HepG2 (cell line): ENCODE results near the gene NACC2. TPM values are rescaled to one million over a fixed set of nuclear protein-coding genes. Genes with fewer than 3 reads are reported as not detected.

Source experiments
- ERF ChIP-seq: IDR thresholded peaks from 2 replicates; pipeline ENCODE4 v1.6.1; 2018; ENCODE audit warnings: missing biosample characterization, missing genetic modification reagents
- GATAD1 ChIP-seq: IDR thresholded peaks from 2 replicates; pipeline ENCODE4 v1.6.1; 2016; ENCODE audit warnings: missing genetic modification reagents, missing compliant biosample characterization
- JUNB ChIP-seq: sonication (generic); formaldehyde crosslinking; IDR thresholded peaks from 2 replicates; pipeline ENCODE4 v1.8.0; 2022; ENCODE audit warnings: missing genetic modification reagents, mild to moderate bottlenecking, borderline replicate concordance
- RARA ChIP-seq: IDR thresholded peaks from 2 replicates; pipeline ENCODE4 v1.6.1; 2016; ENCODE audit warnings: missing genetic modification reagents, missing compliant biosample characterization
- SP4 ChIP-seq: sonication (generic); formaldehyde crosslinking; IDR thresholded peaks from 2 replicates; pipeline ENCODE4 v1.8.1; 2023; ENCODE audit warnings: mild to moderate bottlenecking, missing genetic modification reagents
- SSRP1 ChIP-seq: IDR thresholded peaks from 2 replicates; pipeline ENCODE4 v1.6.1; 2016; ENCODE audit warnings: control low read depth
- TRIM24 ChIP-seq: sonication (generic); formaldehyde crosslinking; IDR thresholded peaks from 2 replicates; pipeline ENCODE4 v1.8.0; 2022; ENCODE audit warnings: mild to moderate bottlenecking, missing genetic modification reagents
- ZFP41 ChIP-seq: sonication (generic); formaldehyde crosslinking; IDR thresholded peaks from 2 replicates; pipeline ENCODE4 v1.4.0; 2020; ENCODE audit warnings: mild to moderate bottlenecking, missing genetic modification reagents, borderline replicate concordance
- ZNF44 ChIP-seq: sonication (generic); formaldehyde crosslinking; IDR thresholded peaks from 2 replicates; pipeline ENCODE4 v1.5.1; 2020; ENCODE audit warnings: mild to moderate bottlenecking, missing genetic modification reagents
- ZNF563 ChIP-seq: sonication (generic); formaldehyde crosslinking; IDR thresholded peaks from 2 replicates; pipeline ENCODE4 v1.8.0; 2022; ENCODE audit warnings: mild to moderate bottlenecking, moderate library complexity, missing genetic modification reagents
- ZNF577 ChIP-seq: sonication (generic); formaldehyde crosslinking; IDR thresholded peaks from 2 replicates; pipeline ENCODE4 v1.4.0; 2020; ENCODE audit warnings: mild to moderate bottlenecking, low read depth, missing genetic modification reagents, borderline replicate concordance
- ZNF614 ChIP-seq: IDR thresholded peaks from 2 replicates; pipeline ENCODE4 v1.6.1; 2018; ENCODE audit warnings: missing biosample characterization, missing genetic modification reagents, inconsistent platforms, borderline replicate concordance
- ZNF672 ChIP-seq: sonication (generic); formaldehyde crosslinking; IDR thresholded peaks from 2 replicates; pipeline ENCODE4 v1.8.1; 2022; ENCODE audit warnings: missing genetic modification reagents
- ZNF878 ChIP-seq: sonication (generic); formaldehyde crosslinking; IDR thresholded peaks from 2 replicates; pipeline ENCODE4 v1.8.1; 2023; ENCODE audit warnings: mild to moderate bottlenecking, missing genetic modification reagents, moderate library complexity
- polyA plus RNA-seq, 8 experiments: library from polyadenylated mRNA; depleted of rRNA in 3 of 8; stranded (reverse) in 7 of 8; unstranded in 1 of 8; fragments of >200 nt; fragmentation: Illumina TruSeq in 4 of 8; extraction: Trizol in 4 of 8; gene quantifications; 2 replicates each; pipeline versions ENCODE4 v1.2.1 to v1.2.3, GENCODE V29; 2011 to 2016; ENCODE audit warnings: low read depth in 4 of 8, missing spikeins in 1 of 8, mixed read lengths in 1 of 8; ENCODE audit not compliant: insufficient read depth in 1 of 8
- total RNA-seq, 5 experiments: library from RNA; depleted of rRNA; stranded (reverse); fragments of >200 nt; fragmentation: Illumina TruSeq; extraction: Trizol; gene quantifications; 2 replicates each; pipeline ENCODE4 v1.2.3, GENCODE V29; 2016; ENCODE audit warnings: low read depth in 1 of 5
- TF ChIP-seq, protein P1 (sequence below): sonication (generic); formaldehyde crosslinking; IDR thresholded peaks from 2 replicates; pipeline ENCODE4 v1.5.1; 2020; ENCODE audit warnings: mild to moderate bottlenecking, moderate library complexity, missing genetic modification reagents
- TF ChIP-seq, protein P2 (sequence below): sonication (generic); formaldehyde crosslinking; IDR thresholded peaks from 2 replicates; pipeline ENCODE4 v1.5.0; 2020; ENCODE audit warnings: missing genetic modification reagents
- TF ChIP-seq, protein P3 (sequence below): sonication (generic); formaldehyde crosslinking; IDR thresholded peaks from 2 replicates; pipeline ENCODE4 v1.8.0; 2022; ENCODE audit warnings: missing genetic modification reagents, mild to moderate bottlenecking, borderline replicate concordance
- TF ChIP-seq, protein P4 (sequence below): sonication (generic); formaldehyde crosslinking; IDR thresholded peaks from 2 replicates; pipeline ENCODE4 v1.5.1; 2020; ENCODE audit warnings: missing genetic modification reagents, mild to moderate bottlenecking, borderline replicate concordance
- TF ChIP-seq, protein P5 (sequence below): sonication (generic); formaldehyde crosslinking; IDR thresholded peaks from 2 replicates; pipeline ENCODE4 v1.4.0; 2020; ENCODE audit warnings: mild to moderate bottlenecking, missing genetic modification reagents
- TF ChIP-seq, protein P6 (sequence below): sonication (generic); formaldehyde crosslinking; IDR thresholded peaks from 2 replicates; pipeline ENCODE4 v1.4.0; 2020; ENCODE audit warnings: missing genetic modification reagents

Gene NACC2
- total and polyA plus RNA-seq, 2 of the 13 experiments (the other 11 are each of a cell fraction or from before 2014, with no cell fraction given): 5.9 to 12.3 TPM

DNA sequence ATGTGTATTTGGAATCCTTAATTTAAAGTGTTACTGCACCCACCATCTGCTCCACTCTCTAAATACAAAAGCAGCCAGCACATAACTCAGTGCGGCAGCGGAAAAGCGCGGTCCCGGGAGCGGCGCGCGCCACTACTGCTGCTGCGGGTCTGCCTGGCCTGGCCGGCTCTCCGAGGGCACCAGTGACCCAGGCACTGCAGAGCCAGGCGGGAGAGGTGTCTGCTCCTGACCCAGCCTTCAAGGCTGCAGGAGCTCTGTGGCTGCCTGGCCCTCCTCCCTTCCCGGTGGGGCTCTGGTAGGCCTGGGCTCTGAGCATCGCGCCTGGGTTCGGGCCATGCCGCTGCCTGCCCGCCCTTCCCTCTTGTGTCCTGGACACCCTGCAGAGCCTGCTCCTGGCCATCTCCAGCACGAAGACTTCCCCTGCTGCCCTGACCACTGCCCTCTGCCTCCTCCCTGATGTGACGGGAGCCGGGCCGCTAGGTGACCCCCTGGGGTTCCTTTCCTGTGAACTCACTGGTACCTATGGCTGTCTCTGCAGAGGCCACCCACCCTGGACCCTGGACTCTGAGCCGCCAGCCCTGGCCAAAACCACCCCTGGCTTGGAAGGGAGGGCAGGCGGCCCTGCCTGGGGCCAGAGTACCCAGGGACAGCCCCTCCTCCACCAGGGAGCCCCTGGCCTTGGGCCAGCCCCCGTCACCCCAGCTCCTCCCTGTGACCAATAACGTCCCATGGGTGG is 101.2 kb downstream of the NACC2 start (continued):
- TF ChIP-seq, protein P1, sequence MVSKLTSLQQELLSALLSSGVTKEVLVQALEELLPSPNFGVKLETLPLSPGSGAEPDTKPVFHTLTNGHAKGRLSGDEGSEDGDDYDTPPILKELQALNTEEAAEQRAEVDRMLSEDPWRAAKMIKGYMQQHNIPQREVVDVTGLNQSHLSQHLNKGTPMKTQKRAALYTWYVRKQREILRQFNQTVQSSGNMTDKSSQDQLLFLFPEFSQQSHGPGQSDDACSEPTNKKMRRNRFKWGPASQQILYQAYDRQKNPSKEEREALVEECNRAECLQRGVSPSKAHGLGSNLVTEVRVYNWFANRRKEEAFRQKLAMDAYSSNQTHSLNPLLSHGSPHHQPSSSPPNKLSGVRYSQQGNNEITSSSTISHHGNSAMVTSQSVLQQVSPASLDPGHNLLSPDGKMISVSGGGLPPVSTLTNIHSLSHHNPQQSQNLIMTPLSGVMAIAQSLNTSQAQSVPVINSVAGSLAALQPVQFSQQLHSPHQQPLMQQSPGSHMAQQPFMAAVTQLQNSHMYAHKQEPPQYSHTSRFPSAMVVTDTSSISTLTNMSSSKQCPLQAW (CRISPR knock-in tag): peak; percentile 90
- peak; percentile 54; the same call in 1 of the 2 replicates for TF ChIP-seq SSRP1 (CRISPR knock-in tag)
- TF ChIP-seq, protein P2, sequence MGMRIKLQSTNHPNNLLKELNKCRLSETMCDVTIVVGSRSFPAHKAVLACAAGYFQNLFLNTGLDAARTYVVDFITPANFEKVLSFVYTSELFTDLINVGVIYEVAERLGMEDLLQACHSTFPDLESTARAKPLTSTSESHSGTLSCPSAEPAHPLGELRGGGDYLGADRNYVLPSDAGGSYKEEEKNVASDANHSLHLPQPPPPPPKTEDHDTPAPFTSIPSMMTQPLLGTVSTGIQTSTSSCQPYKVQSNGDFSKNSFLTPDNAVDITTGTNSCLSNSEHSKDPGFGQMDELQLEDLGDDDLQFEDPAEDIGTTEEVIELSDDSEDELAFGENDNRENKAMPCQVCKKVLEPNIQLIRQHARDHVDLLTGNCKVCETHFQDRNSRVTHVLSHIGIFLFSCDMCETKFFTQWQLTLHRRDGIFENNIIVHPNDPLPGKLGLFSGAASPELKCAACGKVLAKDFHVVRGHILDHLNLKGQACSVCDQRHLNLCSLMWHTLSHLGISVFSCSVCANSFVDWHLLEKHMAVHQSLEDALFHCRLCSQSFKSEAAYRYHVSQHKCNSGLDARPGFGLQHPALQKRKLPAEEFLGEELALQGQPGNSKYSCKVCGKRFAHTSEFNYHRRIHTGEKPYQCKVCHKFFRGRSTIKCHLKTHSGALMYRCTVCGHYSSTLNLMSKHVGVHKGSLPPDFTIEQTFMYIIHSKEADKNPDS (CRISPR knock-in tag): peak; percentile 75; the same call in 1 of the 2 replicates
- peak; percentile 66; the same call in 1 of the 2 replicates for TF ChIP-seq GATAD1 (CRISPR knock-in tag)
- TF ChIP-seq SP4 (CRISPR knock-in tag): peak; percentile 84
- no peak for TF ChIP-seq ZNF44 (CRISPR knock-in tag)
- no peak for TF ChIP-seq JUNB (CRISPR knock-in tag)
- TF ChIP-seq RARA (CRISPR knock-in tag): peak; percentile 83
- TF ChIP-seq, protein P3, sequence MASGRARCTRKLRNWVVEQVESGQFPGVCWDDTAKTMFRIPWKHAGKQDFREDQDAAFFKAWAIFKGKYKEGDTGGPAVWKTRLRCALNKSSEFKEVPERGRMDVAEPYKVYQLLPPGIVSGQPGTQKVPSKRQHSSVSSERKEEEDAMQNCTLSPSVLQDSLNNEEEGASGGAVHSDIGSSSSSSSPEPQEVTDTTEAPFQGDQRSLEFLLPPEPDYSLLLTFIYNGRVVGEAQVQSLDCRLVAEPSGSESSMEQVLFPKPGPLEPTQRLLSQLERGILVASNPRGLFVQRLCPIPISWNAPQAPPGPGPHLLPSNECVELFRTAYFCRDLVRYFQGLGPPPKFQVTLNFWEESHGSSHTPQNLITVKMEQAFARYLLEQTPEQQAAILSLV (CRISPR knock-in tag): peak; percentile 36; the same call in 1 of the 2 replicates
- TF ChIP-seq TRIM24: no peak
- TF ChIP-seq, protein P4, sequence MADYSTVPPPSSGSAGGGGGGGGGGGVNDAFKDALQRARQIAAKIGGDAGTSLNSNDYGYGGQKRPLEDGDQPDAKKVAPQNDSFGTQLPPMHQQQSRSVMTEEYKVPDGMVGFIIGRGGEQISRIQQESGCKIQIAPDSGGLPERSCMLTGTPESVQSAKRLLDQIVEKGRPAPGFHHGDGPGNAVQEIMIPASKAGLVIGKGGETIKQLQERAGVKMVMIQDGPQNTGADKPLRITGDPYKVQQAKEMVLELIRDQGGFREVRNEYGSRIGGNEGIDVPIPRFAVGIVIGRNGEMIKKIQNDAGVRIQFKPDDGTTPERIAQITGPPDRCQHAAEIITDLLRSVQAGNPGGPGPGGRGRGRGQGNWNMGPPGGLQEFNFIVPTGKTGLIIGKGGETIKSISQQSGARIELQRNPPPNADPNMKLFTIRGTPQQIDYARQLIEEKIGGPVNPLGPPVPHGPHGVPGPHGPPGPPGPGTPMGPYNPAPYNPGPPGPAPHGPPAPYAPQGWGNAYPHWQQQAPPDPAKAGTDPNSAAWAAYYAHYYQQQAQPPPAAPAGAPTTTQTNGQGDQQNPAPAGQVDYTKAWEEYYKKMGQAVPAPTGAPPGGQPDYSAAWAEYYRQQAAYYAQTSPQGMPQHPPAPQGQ (CRISPR knock-in tag): no peak
- peak; percentile 84 for TF ChIP-seq ERF
- no peak for TF ChIP-seq ZNF672 (CRISPR knock-in tag)
- TF ChIP-seq ZNF878: peak; percentile 57; the same call in 1 of the 2 replicates
- peak; percentile 47; the same call in 1 of the 2 replicates for TF ChIP-seq ZFP41 (CRISPR knock-in tag)
- TF ChIP-seq, protein P5, sequence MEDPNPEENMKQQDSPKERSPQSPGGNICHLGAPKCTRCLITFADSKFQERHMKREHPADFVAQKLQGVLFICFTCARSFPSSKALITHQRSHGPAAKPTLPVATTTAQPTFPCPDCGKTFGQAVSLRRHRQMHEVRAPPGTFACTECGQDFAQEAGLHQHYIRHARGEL (CRISPR knock-in tag): peak; percentile 49; the same call in 1 of the 2 replicates
- no peak for TF ChIP-seq ZNF577
- TF ChIP-seq ZNF563 (CRISPR knock-in tag): no peak
- TF ChIP-seq, protein P6, sequence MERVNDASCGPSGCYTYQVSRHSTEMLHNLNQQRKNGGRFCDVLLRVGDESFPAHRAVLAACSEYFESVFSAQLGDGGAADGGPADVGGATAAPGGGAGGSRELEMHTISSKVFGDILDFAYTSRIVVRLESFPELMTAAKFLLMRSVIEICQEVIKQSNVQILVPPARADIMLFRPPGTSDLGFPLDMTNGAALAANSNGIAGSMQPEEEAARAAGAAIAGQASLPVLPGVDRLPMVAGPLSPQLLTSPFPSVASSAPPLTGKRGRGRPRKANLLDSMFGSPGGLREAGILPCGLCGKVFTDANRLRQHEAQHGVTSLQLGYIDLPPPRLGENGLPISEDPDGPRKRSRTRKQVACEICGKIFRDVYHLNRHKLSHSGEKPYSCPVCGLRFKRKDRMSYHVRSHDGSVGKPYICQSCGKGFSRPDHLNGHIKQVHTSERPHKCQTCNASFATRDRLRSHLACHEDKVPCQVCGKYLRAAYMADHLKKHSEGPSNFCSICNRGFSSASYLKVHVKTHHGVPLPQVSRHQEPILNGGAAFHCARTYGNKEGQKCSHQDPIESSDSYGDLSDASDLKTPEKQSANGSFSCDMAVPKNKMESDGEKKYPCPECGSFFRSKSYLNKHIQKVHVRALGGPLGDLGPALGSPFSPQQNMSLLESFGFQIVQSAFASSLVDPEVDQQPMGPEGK (CRISPR knock-in tag): peak; percentile 96
- TF ChIP-seq ZNF614 (CRISPR knock-in tag): 0 out of 2 replicates have a peak, but pooled peaks have one; percentile 34
